Naive B cell (primary cell): ENCODE measurements around the gene TGM3. TPM values are rescaled to one million over a fixed set of nuclear protein-coding genes. Genes with fewer than 3 reads are reported as not detected.

ENCODE experiments used
- ATAC-seq, 2 donors: fragments of 150-1000 bp; cut with Tn5 transposase; 2 replicates each; pipeline ENCODE4 v1.10.0; 2021; ENCODE audit warnings: low read depth in 2 of 2, mild to moderate bottlenecking in 2 of 2, moderate library complexity in 2 of 2
- DNase-seq: peaks from one replicate; pipeline ENCODE4 v3.0.0; 2022
- H3K27ac Mint-ChIP-seq, 6 donors: one replicate each; pipeline ENCODE4 v1.8.0; 2020 to 2022; ENCODE audit warnings: mild to moderate bottlenecking in 6 of 6, mixed read lengths in 6 of 6, moderate library complexity in 5 of 6, inconsistent platforms in 2 of 6
- H3K27me3 Mint-ChIP-seq, 3 donors: one replicate each; pipeline ENCODE4 v1.8.0; 2021 to 2022; ENCODE audit warnings: mixed read lengths in 3 of 3, mild to moderate bottlenecking in 1 of 3
- H3K36me3 Mint-ChIP-seq, 2 donors: one replicate each; pipeline ENCODE4 v1.8.0; 2020 to 2022; ENCODE audit warnings: mixed read lengths in 2 of 2, inconsistent platforms in 1 of 2, mild to moderate bottlenecking in 1 of 2
- H3K4me1 Mint-ChIP-seq, 3 donors: one replicate each; pipeline ENCODE4 v1.8.0; 2020 to 2022; ENCODE audit warnings: mixed read lengths in 3 of 3, inconsistent platforms in 1 of 3, mild to moderate bottlenecking in 1 of 3, moderate library complexity in 1 of 3
- H3K4me3 Mint-ChIP-seq, 8 donors: one replicate each; pipeline ENCODE4 v1.8.0; 2020 to 2022; ENCODE audit warnings: mild to moderate bottlenecking in 8 of 8, mixed read lengths in 8 of 8, moderate library complexity in 8 of 8, inconsistent platforms in 2 of 8
- H3K9me3 Mint-ChIP-seq, 7 donors: one replicate each; pipeline ENCODE4 v1.8.0; 2020 to 2022; ENCODE audit warnings: mixed read lengths in 7 of 7, mild to moderate bottlenecking in 5 of 7, inconsistent platforms in 2 of 7, moderate library complexity in 1 of 7
- polyA plus RNA-seq, 6 donors: library from polyadenylated mRNA; unstranded; fragments of 300-500 nt; fragmentation: Illumina TruSeq; gene quantifications; one replicate each; pipeline ENCODE4 v1.2.3, GENCODE V29; 2021; ENCODE audit warnings: low read depth in 6 of 6

TGM3 gene
- polyA plus RNA-seq, 6 donors from 2014 or later = not detected

DNA sequence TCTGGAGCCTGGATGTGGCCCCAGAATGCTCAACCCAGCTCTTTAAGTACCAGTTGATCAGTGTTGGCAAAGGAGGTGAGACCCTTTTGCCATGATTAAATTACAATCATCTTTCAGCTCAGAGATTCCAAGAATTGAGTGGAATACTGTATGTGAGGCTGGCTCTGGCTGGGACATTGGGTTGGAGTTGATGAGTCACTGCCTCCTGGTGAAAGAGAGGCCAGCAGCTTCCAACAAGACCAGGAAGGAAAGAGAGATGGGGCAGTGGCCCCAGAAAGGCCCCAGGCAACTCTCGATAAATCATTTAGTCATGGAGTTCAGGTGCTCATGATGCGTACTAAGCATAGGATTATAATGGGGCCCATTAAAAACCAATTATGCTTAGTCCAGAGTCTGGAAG is 87.0 kb downstream of the TGM3 start:
- Mint-ChIP-seq H3K4me1 (peaks cover 0 to 5% (median 0%) of the 10 kb centered on the region in 3 donors), H3K27me3 (peaks cover 31 to 51% (median 33%) of the 10 kb centered on the region in 3 donors), H3K4me3 (no peak overlapping the region), H3K27ac (peak overlapping the region in 1 of 6 donors; percentile 63), H3K36me3 (peaks cover 0 to 7% of the 10 kb centered on the region in 2 donors), H3K9me3 (peaks cover 0 to 9% (median 2%) of the 10 kb centered on the region in 7 donors)
- ATAC-seq (no peak), DNase-seq (no peak)

- peaks cover 23 to 47% (median 33%) of the 10 kb centered on the region in 3 donors for H3K27me3 Mint-ChIP-seq
- peaks cover 3 to 21% (median 13%) of the 10 kb centered on the region in 7 donors for H3K9me3 Mint-ChIP-seq
- no peak overlapping the region for H3K4me3 Mint-ChIP-seq
- peaks cover 0 to 5% (median 0%) of the 10 kb centered on the region in 3 donors for H3K4me1 Mint-ChIP-seq
- peaks cover 0 to 7% of the 10 kb centered on the region in 2 donors for H3K36me3 Mint-ChIP-seq
- DNase-seq (no peak), ATAC-seq (no peak)
- H3K27ac Mint-ChIP-seq = no peak overlapping the region
Observed at GRCh38 chr20:2385026-2385425, 89.2 kb downstream of the TGM3 start.

DNA sequence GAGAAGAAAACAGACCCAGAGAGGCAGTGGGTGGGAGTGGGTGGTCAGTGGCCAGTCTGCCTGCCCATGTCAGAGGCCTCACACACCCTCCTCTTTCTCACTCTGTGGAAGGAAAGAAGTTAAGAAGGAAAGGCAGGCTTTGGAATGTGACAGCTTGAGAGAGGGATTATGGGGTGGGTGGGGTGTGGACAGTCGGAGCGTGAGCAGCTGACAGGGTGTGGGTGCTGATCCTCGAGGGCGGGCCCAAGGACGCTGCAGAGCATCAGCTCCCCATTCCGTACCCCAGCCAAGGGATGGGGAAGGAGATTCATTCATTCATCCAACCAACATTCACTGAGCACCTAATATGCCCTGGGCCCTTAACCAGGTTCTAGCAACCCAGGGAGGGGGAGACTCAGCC is 89.7 kb downstream of the TGM3 start:
- Mint-ChIP-seq H3K9me3 (peaks cover 3 to 22% (median 13%) of the 10 kb centered on the region in 7 donors), H3K27me3 (peaks cover 22 to 42% (median 33%) of the 10 kb centered on the region in 3 donors), H3K36me3 (peaks cover 0 to 7% of the 10 kb centered on the region in 2 donors), H3K27ac (no peak overlapping the region), H3K4me3 (peak overlapping the region in 1 of 8 donors; percentile 2), H3K4me1 (peaks cover 1 to 6% (median 1%) of the 10 kb centered on the region in 3 donors)
- no peak for ATAC-seq
- DNase-seq = no peak

GRCh38 chr20:2386516-2387179 is 90.8 kb downstream of the TGM3 start:
- Mint-ChIP-seq H3K36me3 (peaks cover 0 to 7% of the 10 kb centered on the region in 2 donors), H3K9me3 (peaks cover 3 to 22% (median 13%) of the 10 kb centered on the region in 7 donors), H3K27me3 (peaks cover 18 to 36% (median 33%) of the 10 kb centered on the region in 3 donors), H3K27ac (peak overlapping the region in 2 of 6 donors; percentile 25 to 80), H3K4me3 (peak overlapping the region in 1 of 8 donors; percentile 7), H3K4me1 (peaks cover 13 to 17% (median 13%) of the 10 kb centered on the region in 3 donors)
- DNase-seq (no peak), ATAC-seq (no peak)

DNA sequence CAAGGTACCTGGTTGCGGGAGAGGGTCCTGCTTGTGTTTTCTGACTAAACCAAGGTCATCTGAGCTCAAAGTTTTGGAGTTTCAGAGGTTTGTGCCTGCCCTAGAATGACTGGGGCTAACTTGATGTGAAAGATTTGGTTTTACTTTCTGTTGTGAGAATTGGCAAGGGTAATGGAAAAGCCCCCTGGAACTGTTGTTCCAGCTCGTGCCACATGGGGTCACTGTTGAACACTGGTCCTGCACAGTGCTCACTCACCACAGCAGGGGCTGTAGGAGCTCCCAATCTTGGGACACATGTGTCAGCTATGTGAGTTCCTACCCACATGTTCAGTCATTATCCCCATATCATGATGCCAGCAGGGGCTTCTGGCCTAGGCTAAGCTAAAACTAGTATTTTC is 91.4 kb downstream of the TGM3 start:
- no peak overlapping the region for H3K4me3 Mint-ChIP-seq
- peaks cover 0 to 7% of the 10 kb centered on the region in 2 donors for H3K36me3 Mint-ChIP-seq
- ATAC-seq = peak in 1 of 2 donors; percentile 57
- H3K9me3 Mint-ChIP-seq = peaks cover 3 to 22% (median 13%) of the 10 kb centered on the region in 7 donors
- peak overlapping the region in 2 of 6 donors; percentile 25 to 80 for H3K27ac Mint-ChIP-seq
- H3K27me3 Mint-ChIP-seq = peaks cover 13 to 36% (median 33%) of the 10 kb centered on the region in 3 donors
- DNase-seq = no peak
- H3K4me1 Mint-ChIP-seq = peaks cover 18 to 22% (median 18%) of the 10 kb centered on the region in 3 donors

- ATAC-seq = no peak
- peaks cover 9 to 35% (median 29%) of the 10 kb centered on the region in 3 donors for H3K27me3 Mint-ChIP-seq
- H3K4me3 Mint-ChIP-seq = no peak overlapping the region
Observed at GRCh38 chr20:2387580-2387979, 91.8 kb downstream of the TGM3 start.

More at GRCh38 chr20:2387580-2387979, 91.8 kb downstream of the TGM3 start:
- H3K27ac Mint-ChIP-seq = no peak overlapping the region
- H3K36me3 Mint-ChIP-seq = peaks cover 0 to 7% of the 10 kb centered on the region in 2 donors
- H3K9me3 Mint-ChIP-seq = peaks cover 3 to 22% (median 13%) of the 10 kb centered on the region in 7 donors
- peaks cover 19 to 23% (median 20%) of the 10 kb centered on the region in 3 donors for H3K4me1 Mint-ChIP-seq
- no peak for DNase-seq

Other genes starting within 250 kb of the TGM3 start
- gene STK35, start 194.2 kb upstream of the TGM3 start, polyA plus RNA-seq = 1 to 10 TPM; 3.3 to 8.7 (median 5.7) TPM
- not detected for gene TGM6, start 84.9 kb downstream of the TGM3 start, polyA plus RNA-seq
- gene SNRPB, start 174.8 kb downstream of the TGM3 start, polyA plus RNA-seq = 100 to 1,000 TPM; 310 to 412 (median 346) TPM
- gene ZNF343, start 212.9 kb downstream of the TGM3 start, polyA plus RNA-seq = 10 to 100 TPM in 2 of 6 donors, 1 to 10 TPM in 3, not detected in 1; 4.6 to 13.8 (median 7.3) TPM
- gene TMC2, start 240.6 kb downstream of the TGM3 start, polyA plus RNA-seq = not detected